K562 treated with DMSO at 1 percent for 24 hours (cell line): ENCODE measurements around the gene TMEM229A. TPM values are rescaled to one million over a fixed set of nuclear protein-coding genes. Genes with fewer than 3 reads are reported as not detected.

Experiments
- total RNA-seq: library from RNA; unstranded; fragments of 300-600 nt; gene quantifications from 2 replicates; pipeline ENCODE4 v1.2.3, GENCODE V29; 2022; ENCODE audit warnings: low read depth; ENCODE audit not compliant: insufficient read depth

The TMEM229A gene
- total RNA-seq: not detected in 2 replicates

DNA sequence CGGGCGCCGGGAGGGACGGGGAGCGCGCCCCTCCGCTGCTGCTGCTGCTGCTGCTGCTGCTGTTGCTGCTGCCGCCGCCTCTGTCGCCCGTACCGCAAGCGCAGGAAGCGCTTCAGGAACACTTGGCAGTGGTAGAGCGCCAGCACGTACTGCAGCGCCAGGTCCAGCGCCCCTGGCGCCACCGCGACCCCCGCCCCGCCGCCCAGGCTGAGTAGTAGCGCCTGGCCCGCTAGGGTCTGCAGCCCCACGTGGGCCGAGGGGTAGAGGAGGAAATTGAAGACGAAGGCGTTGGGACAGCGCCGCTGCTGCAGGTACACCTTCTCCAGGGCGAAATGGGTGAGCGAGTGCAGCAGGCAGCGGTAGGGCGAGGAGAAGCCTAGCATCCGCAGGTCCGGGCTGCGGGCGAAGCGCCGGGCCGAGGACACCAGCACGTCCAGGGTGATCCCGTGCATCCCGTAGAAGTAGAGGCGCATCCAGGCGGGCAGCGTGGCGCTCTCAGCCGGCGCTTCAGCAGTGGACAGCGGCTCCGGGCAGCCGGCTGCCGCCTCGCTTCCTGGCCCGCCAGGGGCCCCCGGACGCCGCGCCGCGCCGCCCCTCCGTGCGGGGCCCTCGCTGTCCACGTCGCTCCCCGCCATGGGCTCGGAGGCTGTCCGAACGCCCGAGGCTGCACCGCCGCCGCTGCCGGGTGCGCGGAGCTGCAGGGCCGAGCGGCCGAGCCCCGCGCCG is at the start of gene TMEM229A:
Gene TMEM229A, minus strand, starts transcription at position 699 of the 726 bp plus-strand sequence. Its CDS starts 64 bp downstream, at position 635.

Other genes with a start within 250 kb of the TMEM229A start
- gene HYAL4, start 187.9 kb downstream of the TMEM229A start, total RNA-seq: not detected in 2 replicates
- gene SPAM1, start 107.8 kb downstream of the TMEM229A start, total RNA-seq: not detected in 2 replicates